ENCODE data around the gene SBSN. TPM values are rescaled to one million over a fixed set of nuclear protein-coding genes. Genes with fewer than 3 reads are reported as not detected.

Gene SBSN
- total RNA-seq, 1 experiment from 2014 or later = 0.15 TPM

GRCh38 chr19:35556025-35556590, 28.0 kb upstream of the SBSN start:
- H3K14ac ChIP-seq (ENCODE audit: insufficient read depth, low read length) = no peak overlapping the region
- H3K36me3 Mint-ChIP-seq (ENCODE audit: insufficient read depth in 1 of 3, low read depth in 3 of 3) = no peaks in the 10 kb centered on the region; a peak in 2 of 7 replicates
- no peak overlapping the region for H3K56ac ChIP-seq (ENCODE audit: insufficient read length, low read depth, low read length)
- H2BK120ac ChIP-seq (ENCODE audit: low read depth, low read length, poor library complexity, severe bottlenecking) = no peak overlapping the region
- no peak overlapping the region for H3K4ac ChIP-seq (ENCODE audit: low read depth, low read length)
- no peak overlapping the region for H4K8ac ChIP-seq (replicated peaks; ENCODE audit: insufficient read length, low read depth, low read length)
- no peak overlapping the region for H4K91ac ChIP-seq (ENCODE audit: insufficient read length, low read depth, low read length)
- no peaks in the 10 kb centered on the region for H3K9me3 Mint-ChIP-seq
- no peaks in the 10 kb centered on the region for H4K20me1 ChIP-seq (ENCODE audit: control insufficient read depth, insufficient read depth, insufficient read length)
- no peak overlapping the region for H2AFZ ChIP-seq (ENCODE audit: low read length)
- DNase-seq = no peak
- peaks cover 62% of the 10 kb centered on the region for H3K27me3 Mint-ChIP-seq (ENCODE audit: low read depth)
- H3T11ph ChIP-seq (ENCODE audit: low read length) = no peak overlapping the region
- no peak overlapping the region for H2BK5ac ChIP-seq (ENCODE audit: insufficient read length, low read length)
- no peaks in the 10 kb centered on the region; the same call in 1 of the 2 replicates for H3K79me2 ChIP-seq (ENCODE audit: insufficient read depth, low read length)
- H3K9ac ChIP-seq (ENCODE audit: extremely low read depth, insufficient read length, low read length) = no peak overlapping the region
- H2BK20ac ChIP-seq (ENCODE audit: low read depth, low read length, poor library complexity, severe bottlenecking) = no peak overlapping the region
- H2AK5ac ChIP-seq (ENCODE audit: insufficient read length, low read length) = no peak overlapping the region
- TF ChIP-seq CTCF (conservative IDR thresholded peaks at IDR 0.05) = no peak
- no peak overlapping the region; a peak in 1 of 7 replicates for H3K27ac Mint-ChIP-seq
- H3K18ac ChIP-seq (ENCODE audit: insufficient read length, low read depth, low read length) = no peak overlapping the region
- H3K27me3 ChIP-seq (ENCODE audit: insufficient read depth, low read length) = peaks cover 3% of the 10 kb centered on the region; the same call in 1 of the 2 replicates
- no peaks in the 10 kb centered on the region for H3K4me1 ChIP-seq (ENCODE audit: insufficient read depth, low read length)
- no peaks in the 10 kb centered on the region for H3K9me3 ChIP-seq (ENCODE audit: control insufficient read depth, low read depth, low read length)
- peaks cover 9 to 14% of the 10 kb centered on the region in 2 experiments for H3K4me1 Mint-ChIP-seq
- H2BK12ac ChIP-seq (ENCODE audit: insufficient read length, low read depth, low read length) = no peak overlapping the region
- WGBS (ENCODE audit: extremely low coverage, insufficient read length, low lambda C conversion rate) = 100% methylated on average over 2 of the region's 9 CpGs
- no peak overlapping the region; a peak in 1 of 5 replicates for H3K4me3 Mint-ChIP-seq
- peaks cover 7% of the 10 kb centered on the region for H3K23me2 ChIP-seq (ENCODE audit: insufficient read length, low read depth, low read length, poor library complexity, severe bottlenecking)
- no peaks in the 10 kb centered on the region for H3K79me1 ChIP-seq (ENCODE audit: insufficient read depth, low read depth, low read length, poor library complexity, severe bottlenecking)
- H4K5ac ChIP-seq (ENCODE audit: insufficient read length, low read depth, low read length) = no peak overlapping the region
- H3K23ac ChIP-seq (ENCODE audit: insufficient read length, low read depth, low read length) = no peak overlapping the region
- no peak overlapping the region for H3K27ac ChIP-seq (ENCODE audit: insufficient read length, low read depth, low read length)
- H2BK15ac ChIP-seq (ENCODE audit: low read depth, low read length) = no peak overlapping the region
- no peak overlapping the region for H3K4me2 ChIP-seq (ENCODE audit: insufficient read depth, insufficient read length, low read length)
